Stimulated activated CD4-positive, alpha-beta T cell treated with anti-CD3 and anti-CD28 coated beads, Interleukin-1b, Interleukin-23, amount 100 ng/mL, for 4 hours (primary cell): Measurements from ENCODE around the gene ATP2B2.

Experiments used
- DNase-seq, 2 donors: peaks; one replicate each; pipeline ENCODE4 v3.0.0-alpha.2; 2020; ENCODE audit warnings: low read depth in 2 of 2

ATP2B2 gene

GRCh38 chr3:10345911-10346310, 159.5 kb downstream of the ATP2B2 start:
- DNase-seq = no peak

GRCh38 chr3:10344944-10345575, 160.3 kb downstream of the ATP2B2 start:
- no peak for DNase-seq

GRCh38 chr3:10344147-10344943, 161.0 kb downstream of the ATP2B2 start:
- peak; percentile 48 to 56 for DNase-seq

DNA sequence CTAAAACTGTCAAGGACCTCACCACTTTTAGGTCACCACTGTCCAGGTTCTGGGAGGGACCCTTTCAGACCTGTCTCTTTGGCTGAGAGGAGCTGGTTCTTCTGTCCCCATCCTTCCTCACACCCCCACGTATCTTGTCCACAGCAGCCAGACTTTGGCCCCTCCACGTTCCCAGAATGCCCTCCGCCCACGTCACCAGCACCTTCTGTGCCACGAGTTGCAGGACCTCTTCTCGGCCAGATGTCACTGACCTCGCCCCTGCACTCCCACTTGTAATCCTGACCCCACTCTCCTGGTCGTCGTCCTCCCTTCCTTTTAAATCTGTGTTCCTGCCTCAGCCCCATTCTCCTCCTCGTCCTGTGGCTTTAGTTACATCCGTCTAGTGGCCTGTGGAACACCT, 161.9 kb downstream of the ATP2B2 start:
- DNase-seq = no peak

DNA sequence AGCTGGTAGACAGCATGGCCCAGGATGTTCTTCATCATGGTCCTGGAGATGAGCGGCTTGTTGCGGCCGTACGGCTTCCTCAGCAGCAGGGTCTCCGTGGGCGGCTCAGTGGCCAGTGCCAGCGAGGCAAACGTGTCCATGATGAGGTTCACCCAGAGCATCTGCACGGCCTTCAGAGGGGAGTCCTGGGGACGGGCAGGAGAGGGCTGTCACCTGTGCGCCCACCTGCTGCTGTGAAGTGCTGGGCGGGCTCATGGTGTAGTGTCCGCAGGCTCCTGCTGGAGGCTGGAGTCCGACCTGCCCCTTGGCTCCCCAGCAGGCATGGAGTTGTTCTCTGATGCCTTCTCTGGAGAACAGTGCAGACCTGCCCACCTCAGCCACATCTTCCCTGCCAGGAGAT, 162.6 kb downstream of the ATP2B2 start:
- no peak for DNase-seq

- no peak for DNase-seq
Measured at GRCh38 chr3:10341901-10342398, 163.4 kb downstream of the ATP2B2 start.

GRCh38 chr3:10340476-10340875, 164.9 kb downstream of the ATP2B2 start:
- no peak for DNase-seq

DNA sequence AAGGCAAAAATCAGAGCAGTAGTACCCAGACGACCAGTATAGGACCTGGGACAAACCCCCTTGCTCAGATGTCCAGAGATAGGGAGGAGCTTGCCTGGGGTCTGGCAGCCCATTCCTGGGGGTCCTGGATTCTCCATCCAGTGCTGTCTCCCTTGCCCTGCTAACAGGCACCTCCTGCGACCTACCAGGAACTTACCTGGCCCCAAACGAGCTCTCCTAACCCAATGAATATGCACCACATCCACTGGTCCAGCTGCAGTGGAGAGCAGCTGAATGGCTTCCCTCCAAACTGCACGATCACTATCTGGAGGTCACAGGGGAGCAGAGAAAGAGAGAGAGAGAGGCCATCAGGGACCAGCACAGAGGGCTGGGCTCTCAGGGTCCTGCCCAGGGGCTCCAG, 165.3 kb downstream of the ATP2B2 start:
- DNase-seq = no peak

DNA sequence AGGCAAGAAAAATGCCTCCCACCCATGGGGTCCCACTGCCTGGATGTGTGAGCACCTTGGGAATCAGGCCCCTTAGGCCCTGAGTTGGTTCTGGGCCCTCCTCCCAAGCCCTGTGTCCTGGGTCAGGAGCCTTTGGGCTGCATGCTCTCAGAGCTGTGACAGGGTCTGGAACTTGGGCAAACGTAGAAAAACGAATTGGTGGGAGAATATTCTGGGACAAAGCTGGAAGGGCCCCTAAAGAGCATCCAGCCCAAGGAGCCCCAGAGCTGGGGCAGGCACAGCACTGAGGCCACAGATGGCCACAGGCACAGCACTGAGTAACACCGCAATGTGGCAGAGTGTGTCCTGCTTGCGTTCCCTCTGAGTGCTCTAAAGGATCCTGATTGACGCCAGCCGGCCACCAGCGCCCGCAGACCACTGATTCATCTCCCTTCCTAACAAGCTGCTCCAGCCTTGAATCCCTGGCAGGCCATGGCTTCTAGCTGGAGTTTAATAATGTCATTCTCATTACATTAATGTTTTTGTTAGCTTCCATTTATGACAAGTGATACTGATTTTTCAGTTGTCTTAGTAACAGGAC, 165.9 kb downstream of the ATP2B2 start:
- no peak for DNase-seq

DNA sequence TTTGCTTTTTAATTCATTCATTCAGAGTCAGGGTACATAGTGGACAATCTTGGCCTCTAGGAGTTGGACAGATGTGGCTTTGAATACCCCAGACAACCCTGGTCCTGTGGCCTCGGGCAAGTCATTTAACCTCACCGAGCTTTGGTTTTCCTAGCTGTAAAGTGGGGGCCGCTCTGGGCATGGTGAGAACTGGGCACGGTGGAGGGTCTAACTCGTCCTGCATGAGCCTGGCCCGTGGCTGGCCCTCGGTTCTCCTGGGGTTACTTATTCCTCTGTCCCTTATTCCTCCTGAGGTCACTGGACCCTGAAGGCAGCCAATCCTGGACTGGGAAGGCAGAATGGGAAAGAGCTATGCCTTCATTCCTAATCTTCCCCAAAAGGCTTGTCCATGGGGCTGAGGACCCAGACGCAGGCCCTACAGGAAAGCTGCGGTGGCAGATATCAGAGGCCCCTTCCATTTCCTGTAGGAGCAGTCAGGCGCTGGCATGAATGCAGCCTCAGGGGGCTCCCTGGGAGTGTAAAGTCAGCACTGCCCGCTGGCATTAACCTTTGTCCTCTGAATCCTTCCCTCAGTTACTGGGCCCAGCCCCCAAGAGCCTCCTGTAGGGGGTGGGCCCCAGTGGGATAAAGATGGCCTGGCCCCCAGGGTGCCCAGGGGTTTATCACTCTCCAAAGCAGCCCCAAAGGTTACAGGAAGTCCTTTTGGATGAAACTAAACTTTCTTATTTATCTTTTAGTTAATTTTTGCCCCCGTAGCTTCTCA, 166.6 kb downstream of the ATP2B2 start:
- no peak for DNase-seq

GRCh38 chr3:10338164-10338470, 167.3 kb downstream of the ATP2B2 start:
- DNase-seq = no peak

- DNase-seq = no peak
Measured at GRCh38 chr3:10337323-10338163, 167.8 kb downstream of the ATP2B2 start.

- no peak for DNase-seq
Measured at GRCh38 chr3:10336761-10337160, 168.6 kb downstream of the ATP2B2 start.

DNA sequence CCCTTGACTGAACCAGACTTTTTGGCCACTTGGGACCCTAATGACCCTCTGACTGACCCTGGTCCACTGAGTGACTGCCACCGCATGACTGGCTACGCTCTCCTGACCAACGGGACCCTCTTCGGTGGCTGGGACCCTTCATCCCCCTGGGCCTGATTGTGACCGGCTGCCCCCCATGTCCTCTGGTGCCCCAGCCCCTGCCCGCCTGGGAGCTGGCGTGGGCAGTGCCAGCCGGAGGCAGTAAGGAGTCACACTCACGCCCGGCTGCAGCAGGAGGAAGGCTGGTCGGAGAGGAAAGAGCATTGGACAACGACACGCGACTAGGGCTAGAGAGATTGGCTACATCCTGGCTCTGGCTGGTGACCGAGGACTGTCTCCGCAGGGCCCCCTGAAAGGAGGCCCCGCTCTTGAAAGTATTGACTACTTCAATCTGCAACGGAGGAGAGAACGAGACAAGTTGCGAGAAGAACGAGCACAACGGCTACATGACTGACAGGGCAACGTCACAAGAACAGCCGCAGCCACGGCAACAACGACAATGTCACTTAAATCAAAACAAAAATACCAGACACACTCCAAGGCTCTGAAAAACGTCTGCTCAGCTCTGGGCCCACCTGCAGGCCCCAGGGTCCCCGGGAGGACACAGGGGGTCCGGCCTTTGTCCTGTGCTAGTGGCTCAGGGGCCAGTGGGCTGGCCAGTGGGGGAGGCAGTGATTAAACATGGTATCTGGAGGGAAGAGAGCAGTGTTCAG, 169.3 kb downstream of the ATP2B2 start:
- no peak for DNase-seq

GRCh38 chr3:10335190-10335738, 170.1 kb downstream of the ATP2B2 start:
- DNase-seq = no peak

GRCh38 chr3:10334459-10334858, 170.9 kb downstream of the ATP2B2 start:
- DNase-seq = no peak

- DNase-seq = no peak
Measured at GRCh38 chr3:10334042-10334441, 171.3 kb downstream of the ATP2B2 start.

GRCh38 chr3:10333349-10333650, 172.1 kb downstream of the ATP2B2 start:
- no peak for DNase-seq

DNA sequence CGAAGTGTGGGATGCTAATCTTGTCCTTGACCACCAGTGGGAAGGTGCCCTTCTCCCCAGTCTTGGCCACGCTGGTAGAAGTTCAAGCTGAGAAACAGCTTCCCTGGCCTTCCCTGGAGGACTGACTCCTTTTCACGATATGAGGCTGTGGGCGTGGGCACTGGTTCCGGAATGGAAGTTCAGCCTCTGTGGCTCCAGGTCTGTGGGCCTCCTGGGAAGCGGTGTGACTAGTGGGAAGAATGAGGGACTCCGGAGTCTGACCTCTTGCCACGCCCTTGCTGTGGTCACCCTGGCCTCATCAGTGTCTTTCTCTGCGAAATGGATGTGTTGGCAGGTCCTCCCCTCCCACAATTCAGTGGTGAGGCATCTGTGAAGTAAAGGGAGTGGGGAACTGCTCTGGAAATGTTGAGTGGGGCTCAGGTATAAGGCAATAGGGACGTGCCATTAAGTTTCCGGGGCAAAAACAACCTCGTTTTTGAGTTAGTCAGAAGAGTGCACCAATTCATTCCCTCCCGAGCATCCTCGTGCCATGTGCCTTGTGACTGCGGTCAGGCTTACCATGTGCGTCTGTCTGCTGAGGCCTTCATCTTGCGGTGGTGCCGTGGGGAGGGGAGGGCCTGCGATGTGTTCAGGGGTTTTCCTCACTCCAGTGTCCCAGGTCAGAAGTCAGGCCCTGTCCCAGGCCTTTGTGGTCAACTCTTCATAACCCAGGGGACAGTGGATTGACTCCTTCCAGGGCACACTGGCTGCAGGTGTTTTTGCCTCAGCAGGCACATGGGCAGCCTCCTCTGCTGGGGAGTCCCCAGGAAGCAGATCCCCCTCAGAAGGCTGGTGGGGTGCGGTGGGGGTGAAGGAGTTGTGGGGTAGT, 172.7 kb downstream of the ATP2B2 start:
- DNase-seq = no peak

- no peak for DNase-seq
Measured at GRCh38 chr3:10331320-10331719, 174.1 kb downstream of the ATP2B2 start.
